Parathyroid adenoma (tissue), 2 donors: ENCODE results near the gene FCER2.
A peak's percentile ranks its signal among the peaks of the same experiment; 100 is the strongest.

Experiments used
- H2AFZ ChIP-seq: fragments of 300-600 bp; sonication (generic); one replicate; pipeline ENCODE4 v1.7.0; 2017; ENCODE audit warnings: antibody characterized with exemption, mild to moderate bottlenecking
- H3K27ac ChIP-seq: fragments of 300-600 bp; sonication (generic); one replicate; pipeline ENCODE4 v1.7.0; 2017
- H3K27me3 ChIP-seq: fragments of 300-600 bp; sonication (generic); one replicate; pipeline ENCODE4 v1.7.0; 2017; ENCODE audit warnings: low read length; ENCODE audit not compliant: control insufficient read depth, insufficient read depth
- H3K36me3 ChIP-seq: fragments of 300-600 bp; sonication (generic); one replicate; pipeline ENCODE4 v1.7.0; 2017; ENCODE audit warnings: low read length; ENCODE audit not compliant: control insufficient read depth, insufficient read depth
- H3K4me1 ChIP-seq: fragments of 300-600 bp; sonication (generic); one replicate; pipeline ENCODE4 v1.7.0; 2017; ENCODE audit warnings: control low read depth
- H3K4me2 ChIP-seq: fragments of 300-600 bp; sonication (generic); one replicate; pipeline ENCODE4 v1.7.0; 2017; ENCODE audit warnings: low read length
- H3K4me3 ChIP-seq: fragments of 300-600 bp; sonication (generic); one replicate; pipeline ENCODE4 v1.7.0; 2017; ENCODE audit warnings: low read depth, low read length
- H3K79me2 ChIP-seq: fragments of 300-600 bp; sonication (generic); one replicate; pipeline ENCODE4 v1.7.0; 2017; ENCODE audit warnings: control low read depth
- H3K9ac ChIP-seq: fragments of 300-600 bp; sonication (generic); one replicate; pipeline ENCODE4 v1.7.0; 2017; ENCODE audit warnings: mild to moderate bottlenecking
- H3K9me3 ChIP-seq: fragments of 300-600 bp; sonication (generic); one replicate; pipeline ENCODE4 v1.7.0; 2017; ENCODE audit warnings: low read length; ENCODE audit not compliant: control insufficient read depth
- TF ChIP-seq, protein P1 (sequence below): fragments of 300-600 bp; sonication (generic); IDR thresholded peaks from one replicate; pipeline ENCODE4 v1.7.0; 2017; ENCODE audit warnings: antibody characterized with exemption, mild to moderate bottlenecking
- donor health status: primary hyperparathyroidism.

FCER2 gene

DNA sequence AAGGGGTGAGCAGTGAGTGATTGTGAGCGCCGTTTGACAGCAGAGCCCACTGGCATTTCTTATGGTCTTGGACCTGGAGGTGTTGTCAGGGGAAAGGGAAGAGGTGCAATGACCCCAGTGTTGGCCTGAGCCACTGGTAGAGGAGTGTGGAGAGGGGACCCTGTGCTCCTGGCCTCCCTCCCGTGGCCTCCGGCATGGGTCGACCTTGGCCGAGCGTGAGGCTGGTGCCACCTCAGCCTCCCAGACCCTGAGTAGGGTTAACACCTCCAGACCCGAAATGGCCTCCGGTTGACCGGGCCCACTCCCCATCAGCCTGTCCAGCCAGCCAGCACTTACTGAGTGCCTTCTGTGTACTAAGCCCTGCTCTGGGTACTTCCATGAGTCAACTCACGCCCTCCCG is 14.8 kb downstream of the FCER2 start:
- no peak overlapping the region for H2AFZ ChIP-seq
- no peak overlapping the region for H3K27ac ChIP-seq
- TF ChIP-seq, protein P1, sequence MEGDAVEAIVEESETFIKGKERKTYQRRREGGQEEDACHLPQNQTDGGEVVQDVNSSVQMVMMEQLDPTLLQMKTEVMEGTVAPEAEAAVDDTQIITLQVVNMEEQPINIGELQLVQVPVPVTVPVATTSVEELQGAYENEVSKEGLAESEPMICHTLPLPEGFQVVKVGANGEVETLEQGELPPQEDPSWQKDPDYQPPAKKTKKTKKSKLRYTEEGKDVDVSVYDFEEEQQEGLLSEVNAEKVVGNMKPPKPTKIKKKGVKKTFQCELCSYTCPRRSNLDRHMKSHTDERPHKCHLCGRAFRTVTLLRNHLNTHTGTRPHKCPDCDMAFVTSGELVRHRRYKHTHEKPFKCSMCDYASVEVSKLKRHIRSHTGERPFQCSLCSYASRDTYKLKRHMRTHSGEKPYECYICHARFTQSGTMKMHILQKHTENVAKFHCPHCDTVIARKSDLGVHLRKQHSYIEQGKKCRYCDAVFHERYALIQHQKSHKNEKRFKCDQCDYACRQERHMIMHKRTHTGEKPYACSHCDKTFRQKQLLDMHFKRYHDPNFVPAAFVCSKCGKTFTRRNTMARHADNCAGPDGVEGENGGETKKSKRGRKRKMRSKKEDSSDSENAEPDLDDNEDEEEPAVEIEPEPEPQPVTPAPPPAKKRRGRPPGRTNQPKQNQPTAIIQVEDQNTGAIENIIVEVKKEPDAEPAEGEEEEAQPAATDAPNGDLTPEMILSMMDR: no peak
- no peak overlapping the region for H3K4me2 ChIP-seq
- H3K9me3 ChIP-seq: no peaks in the 10 kb centered on the region
- no peaks in the 10 kb centered on the region for H3K79me2 ChIP-seq
- no peaks in the 10 kb centered on the region for H3K27me3 ChIP-seq
- H3K4me1 ChIP-seq: no peaks in the 10 kb centered on the region
- no peak overlapping the region for H3K9ac ChIP-seq
- H3K36me3 ChIP-seq: no peaks in the 10 kb centered on the region
- H3K4me3 ChIP-seq: no peak overlapping the region

- TF ChIP-seq, protein P1: no peak
- Histone ChIP-seq H3K9me3 (no peaks in the 10 kb centered on the region), H3K4me1 (peaks cover 3% of the 10 kb centered on the region), H2AFZ (no peak overlapping the region), H3K36me3 (no peaks in the 10 kb centered on the region), H3K4me2 (no peak overlapping the region), H3K79me2 (no peaks in the 10 kb centered on the region), H3K4me3 (no peak overlapping the region), H3K27me3 (no peaks in the 10 kb centered on the region), H3K27ac (no peak overlapping the region), H3K9ac (no peak overlapping the region)
Observed at GRCh38 chr19:7685546-7686445, 16.1 kb downstream of the FCER2 start.

DNA sequence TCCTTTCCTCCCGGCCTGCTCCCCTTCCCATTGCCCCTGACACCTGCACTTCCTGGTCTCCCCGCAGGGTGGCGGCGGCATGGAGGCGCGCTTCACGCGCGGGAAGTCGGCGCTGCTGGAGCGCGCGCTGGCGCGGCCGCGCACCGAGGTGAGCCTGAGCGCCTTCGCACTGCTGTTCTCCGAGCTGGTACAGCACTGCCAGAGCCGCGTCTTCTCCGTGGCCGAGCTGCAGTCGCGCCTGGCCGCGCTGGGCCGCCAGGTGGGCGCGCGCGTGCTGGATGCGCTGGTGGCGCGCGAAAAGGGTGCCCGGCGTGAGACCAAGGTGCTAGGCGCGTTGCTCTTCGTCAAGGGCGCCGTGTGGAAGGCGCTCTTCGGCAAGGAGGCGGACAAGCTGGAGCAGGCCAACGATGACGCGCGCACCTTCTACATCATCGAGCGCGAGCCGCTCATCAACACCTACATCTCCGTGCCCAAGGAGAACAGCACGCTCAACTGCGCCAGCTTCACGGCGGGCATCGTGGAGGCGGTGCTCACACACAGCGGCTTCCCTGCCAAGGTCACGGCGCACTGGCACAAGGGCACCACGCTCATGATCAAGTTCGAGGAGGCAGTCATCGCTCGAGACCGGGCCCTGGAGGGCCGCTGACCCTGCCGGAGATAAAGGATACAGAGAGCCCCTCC is 19.6 kb downstream of the FCER2 start:
- no peak overlapping the region for H3K9ac ChIP-seq
- H3K4me2 ChIP-seq: peak overlapping the region; percentile 90
- no peaks in the 10 kb centered on the region for H3K9me3 ChIP-seq
- H3K27me3 ChIP-seq: no peaks in the 10 kb centered on the region
- TF ChIP-seq, protein P1: no peak
- H3K4me3 ChIP-seq: no peak overlapping the region
- H3K4me1 ChIP-seq: peaks cover 3% of the 10 kb centered on the region
- H2AFZ ChIP-seq: no peak overlapping the region
- H3K36me3 ChIP-seq: no peaks in the 10 kb centered on the region
- no peaks in the 10 kb centered on the region for H3K79me2 ChIP-seq
- no peak overlapping the region for H3K27ac ChIP-seq

DNA sequence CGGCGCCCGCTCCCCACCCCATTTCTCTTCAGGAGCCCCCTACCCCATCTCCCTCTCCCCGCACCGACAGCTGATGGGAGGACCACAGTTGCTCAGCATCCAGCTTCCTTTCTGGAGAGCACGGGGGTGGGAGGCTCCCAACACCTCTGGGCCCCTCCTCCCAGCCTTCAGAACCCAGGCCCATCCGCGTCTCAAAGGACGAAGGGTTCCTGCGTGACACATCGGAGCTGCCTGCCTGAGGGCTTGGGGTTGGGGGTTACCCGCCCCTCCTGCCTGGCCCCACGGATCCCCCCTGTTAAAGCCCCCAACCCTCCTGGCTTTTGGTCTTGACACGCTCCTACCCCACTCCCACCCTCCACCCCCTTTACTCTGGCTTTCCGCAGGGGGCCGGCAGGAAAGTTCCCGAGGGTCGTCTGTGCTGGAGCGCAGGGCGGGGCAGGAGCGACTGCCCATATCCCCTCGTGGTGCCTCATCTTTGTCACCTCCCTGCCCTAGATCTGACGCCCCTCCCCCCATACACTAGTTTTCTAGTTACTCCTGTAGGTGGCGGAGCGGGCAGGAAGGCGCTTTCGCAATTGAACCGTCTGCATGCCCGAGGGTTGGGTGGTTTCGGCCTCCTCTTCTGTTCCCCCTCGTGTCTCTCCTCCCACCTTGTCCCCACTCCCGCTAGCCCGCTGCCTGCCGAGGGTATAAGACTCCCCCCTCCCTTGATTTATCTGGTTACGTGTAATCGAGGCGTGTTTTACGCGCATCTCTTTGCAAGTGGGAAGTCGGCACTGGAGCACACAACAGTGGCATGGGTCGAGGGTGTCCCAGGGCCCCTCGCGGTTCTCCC is 20.4 kb downstream of the FCER2 start:
- Histone ChIP-seq H3K9ac (peak overlapping the region; percentile 99), H3K4me3 (peak overlapping the region; percentile 99), H3K36me3 (no peaks in the 10 kb centered on the region), H3K27me3 (peaks cover 3% of the 10 kb centered on the region), H3K79me2 (no peaks in the 10 kb centered on the region), H3K27ac (no peak overlapping the region), H2AFZ (peak overlapping the region; percentile 99), H3K4me1 (peaks cover 3% of the 10 kb centered on the region), H3K4me2 (peak overlapping the region; percentile 90), H3K9me3 (no peaks in the 10 kb centered on the region)
- TF ChIP-seq, protein P1: peak; percentile 37
